ENCODE measurements around the gene LRRC4C. TPM values are rescaled to one million over a fixed set of nuclear protein-coding genes. Genes with fewer than 3 reads are reported as not detected.

The LRRC4C gene
- total and polyA plus RNA-seq, 4 donors = 0.10 to 0.93 (median 0.30) TPM

- TF ChIP-seq GABPA (IDR thresholded peaks at IDR 0.05 in 1 of 2, conservative IDR thresholded peaks at IDR 0.05 in 1 of 2) (no peak), CTCF (IDR thresholded peaks at IDR 0.05; ENCODE audit: low read depth, low read length, missing input control) (no peak), SP1 (IDR thresholded peaks at IDR 0.05) (no peak), JUND (IDR thresholded peaks at IDR 0.05) (no peak), NR2F2 (IDR thresholded peaks at IDR 0.05) (no peak), RAD21 (IDR thresholded peaks at IDR 0.05) (no peak), MAX (IDR thresholded peaks at IDR 0.05) (no peak), HNF4G (IDR thresholded peaks at IDR 0.05) (no peak), ATF3 (IDR thresholded peaks at IDR 0.05) (no peak), YY1 (IDR thresholded peaks at IDR 0.05) (no peak), ZBTB33 (IDR thresholded peaks at IDR 0.05) (no peak), RXRA (IDR thresholded peaks at IDR 0.05) (no peak), REST (IDR thresholded peaks at IDR 0.05) (no peak)
- Histone ChIP-seq H3K9ac (ENCODE audit: low read depth in 1 of 2, low read length in 2 of 2) (no peak overlapping the region), H3K4me1 (ENCODE audit: control insufficient read depth in 4 of 4, insufficient read depth in 4 of 4, low read length in 3 of 4) (peaks cover 0 to 26% (median 7%) of the 10 kb centered on the region in 4 donors), H3K9me3 (ENCODE audit: control insufficient read depth in 4 of 4, low read length in 3 of 4) (no peaks in the 10 kb centered on the region), H3K27me3 (ENCODE audit: control insufficient read depth in 4 of 4, insufficient read depth in 4 of 4, low read length in 3 of 4) (no peaks in the 10 kb centered on the region), H3K27ac (ENCODE audit: low read depth in 1 of 2, low read length in 2 of 2) (no peak overlapping the region), H3K4me3 (ENCODE audit: low read depth in 1 of 3, low read length in 3 of 3) (no peak overlapping the region), H3K36me3 (ENCODE audit: control insufficient read depth in 4 of 4, insufficient read depth in 3 of 4, low read depth in 1 of 4, low read length in 3 of 4) (no peaks in the 10 kb centered on the region)
- WGBS = 96% methylated on average over 3 of the region's 3 CpGs
- DNase-seq (ENCODE audit: low spot score) = no peak
Observed at GRCh38 chr11:40391679-40392078, 1067.8 kb downstream of the LRRC4C start.

- Histone ChIP-seq H3K27ac (ENCODE audit: low read depth in 1 of 2, low read length in 2 of 2) (peak overlapping the region; percentile 73 to 83), H3K4me3 (ENCODE audit: low read depth in 1 of 3, low read length in 3 of 3) (no peak overlapping the region), H3K9ac (ENCODE audit: low read depth in 1 of 2, low read length in 2 of 2) (peak overlapping the region in 1 of 2 donors; percentile 11), H3K4me1 (ENCODE audit: control insufficient read depth in 4 of 4, insufficient read depth in 4 of 4, low read length in 3 of 4) (peaks cover 0 to 32% (median 11%) of the 10 kb centered on the region in 4 donors), H3K27me3 (ENCODE audit: control insufficient read depth in 4 of 4, insufficient read depth in 4 of 4, low read length in 3 of 4) (no peaks in the 10 kb centered on the region), H3K9me3 (ENCODE audit: control insufficient read depth in 4 of 4, low read length in 3 of 4) (no peaks in the 10 kb centered on the region), H3K36me3 (ENCODE audit: control insufficient read depth in 4 of 4, insufficient read depth in 3 of 4, low read depth in 1 of 4, low read length in 3 of 4) (no peaks in the 10 kb centered on the region)
- WGBS = 64% methylated on average over 4 of the region's 4 CpGs
- no peak for DNase-seq (ENCODE audit: low spot score)
- TF ChIP-seq SP1 (IDR thresholded peaks at IDR 0.05) (no peak), FOXA1 (IDR thresholded peaks at IDR 0.05) (no peak), FOXA2 (IDR thresholded peaks at IDR 0.05) (no peak), REST (IDR thresholded peaks at IDR 0.05) (no peak), HNF4A (conservative IDR thresholded peaks at IDR 0.05) (no peak), TAF1 (conservative IDR thresholded peaks at IDR 0.05) (no peak), RXRA (IDR thresholded peaks at IDR 0.05) (no peak), YY1 (IDR thresholded peaks at IDR 0.05) (no peak), ZBTB33 (IDR thresholded peaks at IDR 0.05) (no peak), NR2F2 (IDR thresholded peaks at IDR 0.05) (no peak)
Observed at GRCh38 chr11:40388097-40388818, 1071.2 kb downstream of the LRRC4C start.

Measured in liver (tissue), 9 donors.